ENCODE results near the gene MNT. TPM values are rescaled to one million over a fixed set of nuclear protein-coding genes. Genes with fewer than 3 reads are reported as not detected.

MNT gene
- total and polyA plus RNA-seq, 9 of the 15 experiments (the other 6 are each of a cell fraction or from before 2014, with no cell fraction given): 0.18 to 23.8 (median 5.3) TPM

DNA sequence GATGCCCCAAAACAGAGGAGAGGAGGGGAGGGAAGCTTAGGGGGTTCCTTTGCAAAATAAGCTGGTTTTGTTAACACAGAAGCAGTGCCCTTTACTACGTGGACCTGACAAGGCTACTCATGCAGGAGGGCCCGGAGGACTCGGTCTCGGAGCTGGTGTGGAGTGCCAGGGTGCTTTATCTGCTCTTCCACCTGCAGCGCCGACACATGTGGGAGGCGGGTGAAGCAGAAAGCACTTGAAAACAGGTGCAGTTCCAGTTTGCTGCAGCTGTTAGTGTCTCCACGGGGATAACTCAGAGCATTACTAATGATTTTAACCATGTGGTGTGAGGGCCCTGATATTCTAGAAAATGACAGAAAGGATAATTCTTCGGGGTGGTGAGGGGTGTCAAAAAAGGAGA lies 35.0 kb upstream of the MNT start:
- no peaks in the 10 kb centered on the region for H3K9me1 ChIP-seq (ENCODE audit: control insufficient read depth, insufficient read depth, low read length)
- H3K27me3 ChIP-seq (ENCODE audit: control insufficient read depth in 2 of 2, insufficient read depth in 2 of 2, low read length in 2 of 2): no peaks in the 10 kb centered on the region
- intact Hi-C loops (cut with micrococcal nuclease): no loop called here
- DNase-seq (ENCODE audit: extremely low read depth in 1 of 4, low spot score in 3 of 4) (no peak), ATAC-seq (no peak), FAIRE-seq (no peak)
- ChIA-PET CTCF (ENCODE audit: low intra/inter-chr PET ratio) (no interaction called here), POLR2A (interaction anchor here (0.6 to 0.7 kb wide), 2 partner anchors 19 to 1976 kb away, joined by 3 read pairs; no protein-coding TSS in a partner anchor)
- 65% methylated on average over 6 of the region's 9 CpGs for WGBS (ENCODE audit: insufficient coverage, low coverage, missing lambda C conversion rate)
- H3K36me3 ChIP-seq (ENCODE audit: control insufficient read depth, insufficient read depth, low read length): peaks cover 71% of the 10 kb centered on the region
- H4K20me1 ChIP-seq (replicated peaks; ENCODE audit: control insufficient read depth, insufficient read depth, low read length): no peaks in the 10 kb centered on the region
- no peaks in the 10 kb centered on the region for H3K9me3 ChIP-seq (replicated peaks; ENCODE audit: control insufficient read depth, insufficient read depth, low read depth, low read length)
- no peaks in the 10 kb centered on the region for H3K79me2 ChIP-seq (ENCODE audit: control insufficient read depth, insufficient read depth, low read length)
- no peak for TF ChIP-seq FOS (IDR thresholded peaks at IDR 0.05; ENCODE audit: extremely low read depth, insufficient read length)
- no peak for TF ChIP-seq FOXA3 (CRISPR knock-in tag; conservative IDR thresholded peaks at IDR 0.05 in 1 of 2, IDR thresholded peaks at IDR 0.05 in 1 of 2)
- TF ChIP-seq, protein P1, sequence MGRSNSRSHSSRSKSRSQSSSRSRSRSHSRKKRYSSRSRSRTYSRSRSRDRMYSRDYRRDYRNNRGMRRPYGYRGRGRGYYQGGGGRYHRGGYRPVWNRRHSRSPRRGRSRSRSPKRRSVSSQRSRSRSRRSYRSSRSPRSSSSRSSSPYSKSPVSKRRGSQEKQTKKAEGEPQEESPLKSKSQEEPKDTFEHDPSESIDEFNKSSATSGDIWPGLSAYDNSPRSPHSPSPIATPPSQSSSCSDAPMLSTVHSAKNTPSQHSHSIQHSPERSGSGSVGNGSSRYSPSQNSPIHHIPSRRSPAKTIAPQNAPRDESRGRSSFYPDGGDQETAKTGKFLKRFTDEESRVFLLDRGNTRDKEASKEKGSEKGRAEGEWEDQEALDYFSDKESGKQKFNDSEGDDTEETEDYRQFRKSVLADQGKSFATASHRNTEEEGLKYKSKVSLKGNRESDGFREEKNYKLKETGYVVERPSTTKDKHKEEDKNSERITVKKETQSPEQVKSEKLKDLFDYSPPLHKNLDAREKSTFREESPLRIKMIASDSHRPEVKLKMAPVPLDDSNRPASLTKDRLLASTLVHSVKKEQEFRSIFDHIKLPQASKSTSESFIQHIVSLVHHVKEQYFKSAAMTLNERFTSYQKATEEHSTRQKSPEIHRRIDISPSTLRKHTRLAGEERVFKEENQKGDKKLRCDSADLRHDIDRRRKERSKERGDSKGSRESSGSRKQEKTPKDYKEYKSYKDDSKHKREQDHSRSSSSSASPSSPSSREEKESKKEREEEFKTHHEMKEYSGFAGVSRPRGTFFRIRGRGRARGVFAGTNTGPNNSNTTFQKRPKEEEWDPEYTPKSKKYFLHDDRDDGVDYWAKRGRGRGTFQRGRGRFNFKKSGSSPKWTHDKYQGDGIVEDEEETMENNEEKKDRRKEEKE (IDR thresholded peaks at IDR 0.05; ENCODE audit: borderline replicate concordance in 1 of 2, control insufficient read depth in 1 of 2, low read depth in 2 of 2, low read length in 1 of 2): no peak
- TF ChIP-seq PCBP1 (IDR thresholded peaks at IDR 0.05; ENCODE audit: low read depth, low read length, poor library complexity, severe bottlenecking): no peak
- TF ChIP-seq, protein P2, sequence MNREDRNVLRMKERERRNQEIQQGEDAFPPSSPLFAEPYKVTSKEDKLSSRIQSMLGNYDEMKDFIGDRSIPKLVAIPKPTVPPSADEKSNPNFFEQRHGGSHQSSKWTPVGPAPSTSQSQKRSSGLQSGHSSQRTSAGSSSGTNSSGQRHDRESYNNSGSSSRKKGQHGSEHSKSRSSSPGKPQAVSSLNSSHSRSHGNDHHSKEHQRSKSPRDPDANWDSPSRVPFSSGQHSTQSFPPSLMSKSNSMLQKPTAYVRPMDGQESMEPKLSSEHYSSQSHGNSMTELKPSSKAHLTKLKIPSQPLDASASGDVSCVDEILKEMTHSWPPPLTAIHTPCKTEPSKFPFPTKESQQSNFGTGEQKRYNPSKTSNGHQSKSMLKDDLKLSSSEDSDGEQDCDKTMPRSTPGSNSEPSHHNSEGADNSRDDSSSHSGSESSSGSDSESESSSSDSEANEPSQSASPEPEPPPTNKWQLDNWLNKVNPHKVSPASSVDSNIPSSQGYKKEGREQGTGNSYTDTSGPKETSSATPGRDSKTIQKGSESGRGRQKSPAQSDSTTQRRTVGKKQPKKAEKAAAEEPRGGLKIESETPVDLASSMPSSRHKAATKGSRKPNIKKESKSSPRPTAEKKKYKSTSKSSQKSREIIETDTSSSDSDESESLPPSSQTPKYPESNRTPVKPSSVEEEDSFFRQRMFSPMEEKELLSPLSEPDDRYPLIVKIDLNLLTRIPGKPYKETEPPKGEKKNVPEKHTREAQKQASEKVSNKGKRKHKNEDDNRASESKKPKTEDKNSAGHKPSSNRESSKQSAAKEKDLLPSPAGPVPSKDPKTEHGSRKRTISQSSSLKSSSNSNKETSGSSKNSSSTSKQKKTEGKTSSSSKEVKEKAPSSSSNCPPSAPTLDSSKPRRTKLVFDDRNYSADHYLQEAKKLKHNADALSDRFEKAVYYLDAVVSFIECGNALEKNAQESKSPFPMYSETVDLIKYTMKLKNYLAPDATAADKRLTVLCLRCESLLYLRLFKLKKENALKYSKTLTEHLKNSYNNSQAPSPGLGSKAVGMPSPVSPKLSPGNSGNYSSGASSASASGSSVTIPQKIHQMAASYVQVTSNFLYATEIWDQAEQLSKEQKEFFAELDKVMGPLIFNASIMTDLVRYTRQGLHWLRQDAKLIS (CRISPR knock-in tag; IDR thresholded peaks at IDR 0.05): no peak
- no peak for TF ChIP-seq ZNF41 (CRISPR knock-in tag; conservative IDR thresholded peaks at IDR 0.05)
- 0 out of 2 replicates have a peak, but pooled peaks have one; percentile 14 for TF ChIP-seq CBFA2T3 (IDR thresholded peaks at IDR 0.05)
- no peak overlapping the region for H2AFZ ChIP-seq (ENCODE audit: low read depth, low read length)
- H3K4me1 ChIP-seq (replicated peaks in 1 of 2; ENCODE audit: control insufficient read depth in 2 of 2, insufficient read depth in 2 of 2, low read length in 2 of 2): peaks cover 0 to 5% of the 10 kb centered on the region in 2 experiments; a peak in 2 of 5 replicates
- BruUV-seq (replicated peaks): no TSS peak
- no peak overlapping the region for H3K27ac ChIP-seq (ENCODE audit: extremely low read depth, low read depth, low read length)
- H3K4me2 ChIP-seq (ENCODE audit: insufficient read depth, low read length): no peak overlapping the region
- H3K4me3 ChIP-seq: no peak overlapping the region
- in situ Hi-C loops (cut with MboI): no loop called here
- H3K9ac ChIP-seq (ENCODE audit: insufficient read depth in 1 of 2, low read depth in 2 of 2, low read length in 2 of 2): peak overlapping the region in 1 of 2 experiments; percentile 35; a peak in 1 of 4 replicates

All from K562 (cell line).